ENCODE data around the gene SCUBE2.

- TF ChIP-seq CTCF (conservative IDR thresholded peaks at IDR 0.05; ENCODE audit: low read depth, low read length) (no peak), BHLHE40 (IDR thresholded peaks at IDR 0.05; ENCODE audit: low read depth, low read length) (no peak), FOS (IDR thresholded peaks at IDR 0.05; ENCODE audit: low read depth, low read length) (no peak), RCOR1 (IDR thresholded peaks at IDR 0.05; ENCODE audit: insufficient replicate concordance, low read length) (no peak), SMC3 (IDR thresholded peaks at IDR 0.05; ENCODE audit: low read depth, low read length) (no peak), POLR2A (IDR thresholded peaks at IDR 0.05; ENCODE audit: low read depth, low read length) (no peak), CEBPB (IDR thresholded peaks at IDR 0.05; ENCODE audit: low read depth, low read length) (no peak)
These were observed 118.3 kb downstream of the SCUBE2 start for GRCh38 chr11:8973121-8973520.

Measured in IMR-90 (cell line).